IMR-90 (cell line): ENCODE results near the gene SEMA3G. TPM values are rescaled to one million over a fixed set of nuclear protein-coding genes. Genes with fewer than 3 reads are reported as not detected.

Experiments
- ATAC-seq: fragments of 200-7000 bp; cut with Tn5 transposase; 2 replicates; pipeline ENCODE4 v1.9.1; 2020; ENCODE audit warnings: low read depth, mild to moderate bottlenecking, moderate library complexity
- BruUV-seq: library from RNA; stranded (reverse); fragments of 400-500 nt; replicated peaks from 2 replicates; lab custom pipeline; 2021; lab: Mats Ljungman, UMichigan
- CTCF ChIA-PET: fragments of 300-600 bp; formaldehyde crosslinking; extraction: SDS; loops from one replicate; lab custom pipeline; 2021; ENCODE audit warnings: antibody characterized with exemption; lab: Yijun Ruan, JAX
- POLR2A ChIA-PET: fragments of 300-600 bp; sonication (Branson Sonifier 250); formaldehyde crosslinking; loops from one replicate; lab custom pipeline; 2022; ENCODE audit warnings: antibody characterized with exemption; ENCODE audit not compliant: unreplicated experiment; lab: Charles Lee
- DNase-seq: peaks from one replicate; pipeline ENCODE4 v3.0.0; 2013
- H2AFZ ChIP-seq: replicated peaks from 2 replicates; pipeline ENCODE3; 2013; ENCODE audit warnings: low read length, mild to moderate bottlenecking; ENCODE audit not compliant: poor library complexity
- H2AK5ac ChIP-seq: 2 replicates; pipeline ENCODE4 v1.6.1; 2013; ENCODE audit warnings: low read depth, low read length, inconsistent platforms
- H2AK9ac ChIP-seq: replicated peaks from 2 replicates; pipeline ENCODE3; 2013; ENCODE audit warnings: mild to moderate bottlenecking, low read depth, low read length, moderate library complexity; ENCODE audit not compliant: poor library complexity
- H2BK120ac ChIP-seq: 2 replicates; pipeline ENCODE4 v1.6.1; 2013; ENCODE audit warnings: low read depth, low read length, inconsistent platforms
- H2BK15ac ChIP-seq: 3 replicates; pipeline ENCODE4 v1.6.1; 2013; ENCODE audit warnings: low read depth, low read length, inconsistent platforms
- H2BK20ac ChIP-seq: 2 replicates; pipeline ENCODE4 v1.6.1; 2013; ENCODE audit warnings: low read depth, mild to moderate bottlenecking, inconsistent platforms, low read length, moderate library complexity
- H2BK5ac ChIP-seq: 2 replicates; pipeline ENCODE4 v1.6.1; 2013; ENCODE audit warnings: mild to moderate bottlenecking, low read depth, low read length, inconsistent platforms; ENCODE audit not compliant: poor library complexity, severe bottlenecking
- H3K14ac ChIP-seq: replicated peaks from 2 replicates; pipeline ENCODE4 v1.6.1; 2013; ENCODE audit warnings: low read depth, low read length, inconsistent platforms
- H3K18ac ChIP-seq: 2 replicates; pipeline ENCODE4 v1.6.1; 2013; ENCODE audit warnings: low read depth, low read length, control low read depth
- H3K23ac ChIP-seq: 2 replicates; pipeline ENCODE4 v1.6.1; 2013; ENCODE audit warnings: low read depth, low read length, inconsistent platforms
- H3K27ac ChIP-seq: 2 replicates; pipeline ENCODE4 v1.5.1; 2013; ENCODE audit warnings: mild to moderate bottlenecking, control low read depth, low read length; ENCODE audit not compliant: insufficient read depth
- H3K27me3 ChIP-seq: 2 replicates; pipeline ENCODE4 v1.6.1; 2013; ENCODE audit warnings: low read length; ENCODE audit not compliant: control insufficient read depth, insufficient read depth
- H3K36me3 ChIP-seq: 2 replicates; pipeline ENCODE4 v1.6.1; 2013; ENCODE audit warnings: low read length, mixed read lengths; ENCODE audit not compliant: control insufficient read depth, insufficient read depth
- H3K4ac ChIP-seq: 2 replicates; pipeline ENCODE4 v1.6.1; 2013; ENCODE audit warnings: low read depth, low read length, inconsistent platforms
- H3K4me1 ChIP-seq: 2 replicates; pipeline ENCODE4 v1.6.1; 2013; ENCODE audit warnings: low read length, mixed read lengths; ENCODE audit not compliant: control insufficient read depth, insufficient read depth
- H3K4me2 ChIP-seq: 2 replicates; pipeline ENCODE4 v1.6.1; 2013; ENCODE audit warnings: low read depth, mild to moderate bottlenecking, control low read depth, low read length, moderate library complexity
- H3K4me3 ChIP-seq: 2 replicates; pipeline ENCODE4 v1.5.1; 2013; ENCODE audit warnings: low read depth, mild to moderate bottlenecking, control low read depth, low read length, moderate library complexity; ENCODE audit not compliant: insufficient read depth
- H3K56ac ChIP-seq: 2 replicates; pipeline ENCODE4 v1.6.1; 2013; ENCODE audit warnings: low read length, inconsistent platforms; ENCODE audit not compliant: insufficient read depth; ENCODE audit errors: extremely low read depth
- H3K79me1 ChIP-seq, 2 experiments: 2 replicates each; pipeline ENCODE4 v1.6.1; 2013; ENCODE audit warnings: low read length in 2 of 2, inconsistent platforms in 1 of 2, low read depth in 1 of 2
- H3K9ac ChIP-seq: 2 replicates; pipeline ENCODE4 v1.6.1; 2013; ENCODE audit warnings: low read depth, low read length, control low read depth
- H3K9me1 ChIP-seq: 2 replicates; pipeline ENCODE4 v1.6.1; 2013; ENCODE audit warnings: low read length, inconsistent platforms; ENCODE audit not compliant: insufficient read depth
- H3K9me3 ChIP-seq: 2 replicates; pipeline ENCODE4 v1.6.1; 2013; ENCODE audit warnings: low read length; ENCODE audit not compliant: control insufficient read depth, insufficient read depth
- H4K20me1 ChIP-seq: 2 replicates; pipeline ENCODE4 v1.6.1; 2013; ENCODE audit warnings: low read length, inconsistent platforms; ENCODE audit not compliant: insufficient read depth
- H4K5ac ChIP-seq: 2 replicates; pipeline ENCODE4 v1.6.1; 2013; ENCODE audit warnings: mild to moderate bottlenecking, low read depth, low read length, control low read depth
- H4K8ac ChIP-seq, 2 experiments: 2 replicates each; pipeline ENCODE4 v1.6.1; 2013; ENCODE audit warnings: low read depth in 2 of 2, low read length in 2 of 2, control low read depth in 1 of 2, inconsistent platforms in 1 of 2
- H4K91ac ChIP-seq: 2 replicates; pipeline ENCODE4 v1.6.1; 2013; ENCODE audit warnings: low read depth, low read length, inconsistent platforms; ENCODE audit not compliant: insufficient read depth
- CTCF ChIP-seq: conservative IDR thresholded peaks from 2 replicates; pipeline ENCODE4 v1.5.1; 2012; ENCODE audit warnings: mild to moderate bottlenecking, low read depth, low read length, improper control_type of control experiment
- ELK1 ChIP-seq: fragments of 150-350 bp; IDR thresholded peaks from 2 replicates; pipeline ENCODE4 v1.6.1; 2016; ENCODE audit warnings: low read depth, mild to moderate bottlenecking, low read length, moderate library complexity, borderline replicate concordance
- MXI1 ChIP-seq: IDR thresholded peaks from 2 replicates; pipeline ENCODE4 v1.6.1; 2012; ENCODE audit warnings: low read depth, mild to moderate bottlenecking, low read length, moderate library complexity, borderline replicate concordance
- NFE2L2 ChIP-seq: fragments of 150-350 bp; IDR thresholded peaks from 2 replicates; pipeline ENCODE4 v1.6.1; 2016; ENCODE audit warnings: low read depth, mild to moderate bottlenecking, low read length
- POLR2A ChIP-seq: IDR thresholded peaks from 2 replicates; pipeline ENCODE4 v1.6.1; 2012; ENCODE audit warnings: mild to moderate bottlenecking, low read depth, low read length
- RAD21 ChIP-seq: IDR thresholded peaks from 2 replicates; pipeline ENCODE4 v1.6.1; 2012; ENCODE audit warnings: low read length, improper control_type of control experiment
- RCOR1 ChIP-seq: IDR thresholded peaks from 2 replicates; pipeline ENCODE4 v1.6.1; 2012; ENCODE audit warnings: mild to moderate bottlenecking, low read length, improper control_type of control experiment; ENCODE audit not compliant: insufficient replicate concordance
- SMC3 ChIP-seq: fragments of 150-350 bp; IDR thresholded peaks from 2 replicates; pipeline ENCODE4 v1.6.1; 2016; ENCODE audit warnings: low read depth, mild to moderate bottlenecking, antibody characterized with exemption, low read length, moderate library complexity
- USF2 ChIP-seq: fragments of 150-350 bp; IDR thresholded peaks from 2 replicates; pipeline ENCODE4 v1.6.1; 2017; ENCODE audit warnings: mild to moderate bottlenecking, antibody characterized with exemption, low read length, low read depth
- WGBS, 2 experiments: methylation state at CpG; one replicate each; pipeline versions ENCODE4 v1.1.5 to v1.1.7; 2013; ENCODE audit warnings: missing lambda C conversion rate in 2 of 2; ENCODE audit not compliant: insufficient read length in 1 of 2; ENCODE audit errors: extremely low coverage in 2 of 2; 5-methylcytosine and 5-hydroxymethylcytosine counted together
- dilution Hi-C: fragments of 300-500 bp; cut with HindIII; formaldehyde crosslinking; loops from one replicate; pipeline ENCODE4 v1.14.3; 2018; ENCODE audit warnings: low sequenced_read_pairs; ENCODE audit not compliant: unreplicated experiment
- in situ Hi-C: fragments of 300-500 bp; cut with MboI; formaldehyde crosslinking; loops from 3 replicates; pipeline ENCODE4 v1.14.3; 2019; ENCODE audit warnings: low sequenced_read_pairs, inconsistent platforms, mixed read lengths
- intact Hi-C: fragments of 100-400 bp; cut with micrococcal nuclease; formaldehyde crosslinking; loops from 2 replicates; pipeline ENCODE4 v1.10.0; 2022
- polyA plus RNA-seq, 3 experiments: library from polyadenylated mRNA; depleted of rRNA; stranded (reverse); fragments of >200 nt; gene quantifications; 2 replicates each; pipeline ENCODE4 v1.2.3, GENCODE V29; 2012; ENCODE audit warnings: low replicate concordance in 1 of 3
- total RNA-seq: library from RNA; depleted of rRNA; stranded (reverse); fragments of >200 nt; gene quantifications from 2 replicates; pipeline ENCODE4 v1.2.3, GENCODE V29; 2012

SEMA3G gene
- total and polyA plus RNA-seq, 2 of the 4 experiments (the other 2 are of a cell fraction) = 0.07 TPM; not detected in 1

GRCh38 chr3:52422669-52423068 is 22.2 kb downstream of the SEMA3G start:
- Histone ChIP-seq H2BK15ac (no peak overlapping the region), H3K36me3 (no peaks in the 10 kb centered on the region), H3K18ac (no peak overlapping the region), H4K91ac (no peak overlapping the region), H3K4me2 (no peak overlapping the region), H3K9me1 (no peaks in the 10 kb centered on the region), H2AK5ac (no peak overlapping the region), H3K27me3 (0 out of 2 replicates have a peak, but pooled peaks cover 2% of the 10 kb centered on the region), H4K5ac (no peak overlapping the region), H3K9me3 (no peaks in the 10 kb centered on the region), H4K20me1 (no peaks in the 10 kb centered on the region), H3K14ac (no peak overlapping the region), H4K8ac (no peak overlapping the region), H2BK5ac (no peak overlapping the region), H3K79me1 (no peaks in the 10 kb centered on the region), H3K4me1 (no peaks in the 10 kb centered on the region), H2BK120ac (no peak overlapping the region), H3K27ac (no peak overlapping the region), H2AFZ (no peak overlapping the region), H3K9ac (no peak overlapping the region), H2AK9ac (no peak overlapping the region), H3K56ac (no peak overlapping the region), H2BK20ac (no peak overlapping the region), H3K4ac (no peak overlapping the region), H3K4me3 (no peak overlapping the region), H3K23ac (no peak overlapping the region)
- TF ChIP-seq ELK1 = no peak
- TF ChIP-seq MXI1 = no peak
- no peak for TF ChIP-seq RCOR1
- no peak for TF ChIP-seq POLR2A
- no peak for TF ChIP-seq CTCF
- TF ChIP-seq SMC3 = no peak
- no peak for TF ChIP-seq USF2
- TF ChIP-seq NFE2L2 = no peak
- no peak for TF ChIP-seq RAD21
- intact Hi-C loops = no loop called here
- CTCF ChIA-PET = interaction anchor here (1.0 to 3.7 kb wide), 2 partner anchors 10 to 24 kb away, joined by 3 to 11 read pairs; no protein-coding TSS in a partner anchor
- no CpG with 5 or more reads among the region's 3 CpGs for WGBS, 2 experiments
- DNase-seq (no peak), ATAC-seq (no peak)
- dilution Hi-C loops = no loop called here
- BruUV-seq = no TSS peak
- POLR2A ChIA-PET = no interaction called here
- in situ Hi-C loops = no loop called here
